Upper lobe of left lung (tissue), 6 donors: ENCODE data around the gene CSTF2T. TPM values are rescaled to one million over a fixed set of nuclear protein-coding genes. Genes with fewer than 3 reads are reported as not detected.
A peak's percentile ranks its signal among the peaks of the same experiment; 100 is the strongest.

Experiments used
- ATAC-seq, 2 donors: fragments of 200-7000 bp; cut with Tn5 transposase; one replicate each; pipeline ENCODE4 v1.9.1; 2022; ENCODE audit warnings: mild to moderate bottlenecking in 2 of 2, moderate library complexity in 2 of 2; ENCODE audit not compliant: low FRiP score in 2 of 2
- DNase-seq, 2 donors: peaks; one replicate each; pipeline ENCODE4 v3.0.0-alpha.2; 2019 to 2020
- H3K27ac ChIP-seq, 4 donors: fragments of 200-600 bp; sonication (generic); one replicate each; pipeline ENCODE4 v1.5.1; 2016 to 2019
- H3K27me3 ChIP-seq, 4 donors: fragments of 200-600 bp; sonication (generic); one replicate each; pipeline ENCODE4 v1.5.1; 2017 to 2019
- H3K36me3 ChIP-seq, 4 donors: fragments of 200-600 bp; sonication (generic); one replicate each; pipeline ENCODE4 v1.5.1; 2016 to 2019
- H3K4me1 ChIP-seq, 4 donors: fragments of 200-600 bp; sonication (generic); one replicate each; pipeline ENCODE4 v1.5.1; 2018 to 2019
- H3K4me3 ChIP-seq, 4 donors: fragments of 200-600 bp; sonication (generic); one replicate each; pipeline ENCODE4 v1.5.1; 2017 to 2019; ENCODE audit warnings: mild to moderate bottlenecking in 2 of 4, moderate library complexity in 1 of 4
- H3K9me3 ChIP-seq, 4 donors: fragments of 200-600 bp; sonication (generic); one replicate each; pipeline ENCODE4 v1.5.1; 2018 to 2019
- EP300 ChIP-seq, 4 donors: sonication (generic); formaldehyde crosslinking; IDR thresholded peaks; one replicate each; pipeline ENCODE4 v1.5.1; 2017; ENCODE audit warnings: antibody characterized with exemption in 4 of 4, control low read depth in 2 of 4
- POLR2A ChIP-seq, 4 donors: fragments of 450-650 bp; IDR thresholded peaks; one replicate each; pipeline ENCODE4 v1.5.1; 2016 to 2017; ENCODE audit warnings: antibody characterized with exemption in 4 of 4, mild to moderate bottlenecking in 2 of 4
- POLR2AphosphoS5 ChIP-seq, 2 donors: sonication (generic); formaldehyde crosslinking; IDR thresholded peaks; one replicate each; pipeline ENCODE4 v1.5.1; 2017; ENCODE audit warnings: antibody characterized with exemption in 2 of 2
- WGBS, 2 donors: methylation state at CpG; one replicate each; pipeline ENCODE4 v1.1.5; 2017 to 2018; 5-methylcytosine and 5-hydroxymethylcytosine counted together
- total RNA-seq, 6 donors: library from RNA; depleted of rRNA in 4 of 6; stranded (reverse); fragments of >200 nt in 4 of 6; gene quantifications; one replicate each; pipeline versions ENCODE4 v1.1.0 to v1.2.1, GENCODE V29; 2016 to 2021
- TF ChIP-seq, protein P1 (sequence below), 6 experiments: fragments of 450-650 bp in 4 of 6; fragments of 200-600 bp in 2 of 6; sonication (generic) in 2 of 6; IDR thresholded peaks; one replicate each; pipeline ENCODE4 v1.5.1; 2016 to 2019; ENCODE audit warnings: antibody characterized with exemption in 6 of 6
- donor health status: DM: no; HTN: no; CAD: no; lungs with moderate emphysema.
- donor health status: DM: no; HTN: yes; CAD: no; lungs with severe emphysema.

Gene CSTF2T
- total RNA-seq, 6 donors from 2014 or later = 9.7 to 19.0 (median 14.7) TPM

DNA sequence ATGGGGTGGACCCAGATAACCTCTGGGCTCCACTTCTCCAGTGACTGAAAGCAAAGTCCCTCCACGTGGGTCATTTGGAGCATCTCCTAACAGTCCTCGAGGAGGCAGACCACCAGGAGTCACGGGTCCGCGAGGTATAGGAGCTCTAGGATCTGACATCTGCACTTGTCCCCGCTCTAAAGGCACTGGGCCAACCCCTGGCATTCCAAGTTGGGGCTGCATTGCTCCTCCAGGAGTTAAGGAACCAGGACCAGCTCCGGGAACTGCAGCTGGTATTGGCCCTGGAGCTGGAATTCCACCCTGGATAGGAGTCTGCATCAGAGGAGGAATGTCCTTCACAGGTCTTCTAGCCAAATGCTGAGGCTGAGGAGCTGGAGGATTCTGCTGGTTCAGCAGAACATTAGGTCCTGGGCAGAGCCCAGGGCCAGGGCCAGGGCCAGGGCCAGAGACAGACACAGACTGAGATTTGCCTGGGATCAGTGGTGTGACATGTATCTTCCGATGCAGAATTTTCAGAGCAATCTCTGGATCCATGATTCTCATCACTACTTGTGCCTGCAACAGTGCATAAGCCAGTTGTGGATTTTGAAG lies 827 bp downstream of the CSTF2T start:
- H3K36me3 ChIP-seq = peaks cover 0 to 9% (median 2%) of the 10 kb centered on the region in 4 donors
- 76 to 93% methylated on average over 4 to 7 of the region's 8 CpGs for WGBS, 2 donors
- H3K27me3 ChIP-seq = no peaks in the 10 kb centered on the region
- H3K4me1 ChIP-seq = peaks cover 17 to 35% (median 30%) of the 10 kb centered on the region in 4 donors
- no peak for DNase-seq
- peak overlapping the region; percentile 93 to 97 (median 93) for H3K27ac ChIP-seq
- TF ChIP-seq, protein P1, sequence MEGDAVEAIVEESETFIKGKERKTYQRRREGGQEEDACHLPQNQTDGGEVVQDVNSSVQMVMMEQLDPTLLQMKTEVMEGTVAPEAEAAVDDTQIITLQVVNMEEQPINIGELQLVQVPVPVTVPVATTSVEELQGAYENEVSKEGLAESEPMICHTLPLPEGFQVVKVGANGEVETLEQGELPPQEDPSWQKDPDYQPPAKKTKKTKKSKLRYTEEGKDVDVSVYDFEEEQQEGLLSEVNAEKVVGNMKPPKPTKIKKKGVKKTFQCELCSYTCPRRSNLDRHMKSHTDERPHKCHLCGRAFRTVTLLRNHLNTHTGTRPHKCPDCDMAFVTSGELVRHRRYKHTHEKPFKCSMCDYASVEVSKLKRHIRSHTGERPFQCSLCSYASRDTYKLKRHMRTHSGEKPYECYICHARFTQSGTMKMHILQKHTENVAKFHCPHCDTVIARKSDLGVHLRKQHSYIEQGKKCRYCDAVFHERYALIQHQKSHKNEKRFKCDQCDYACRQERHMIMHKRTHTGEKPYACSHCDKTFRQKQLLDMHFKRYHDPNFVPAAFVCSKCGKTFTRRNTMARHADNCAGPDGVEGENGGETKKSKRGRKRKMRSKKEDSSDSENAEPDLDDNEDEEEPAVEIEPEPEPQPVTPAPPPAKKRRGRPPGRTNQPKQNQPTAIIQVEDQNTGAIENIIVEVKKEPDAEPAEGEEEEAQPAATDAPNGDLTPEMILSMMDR (IDR thresholded peaks at IDR 0.05) = no peak
- no peak for TF ChIP-seq POLR2A (IDR thresholded peaks at IDR 0.05)
- no peak for TF ChIP-seq POLR2AphosphoS5 (IDR thresholded peaks at IDR 0.05)
- TF ChIP-seq EP300 (IDR thresholded peaks at IDR 0.05) = no peak
- H3K4me3 ChIP-seq = peak overlapping the region; percentile 57 to 89 (median 73)
- ATAC-seq = no peak
- no peaks in the 10 kb centered on the region for H3K9me3 ChIP-seq

DNA sequence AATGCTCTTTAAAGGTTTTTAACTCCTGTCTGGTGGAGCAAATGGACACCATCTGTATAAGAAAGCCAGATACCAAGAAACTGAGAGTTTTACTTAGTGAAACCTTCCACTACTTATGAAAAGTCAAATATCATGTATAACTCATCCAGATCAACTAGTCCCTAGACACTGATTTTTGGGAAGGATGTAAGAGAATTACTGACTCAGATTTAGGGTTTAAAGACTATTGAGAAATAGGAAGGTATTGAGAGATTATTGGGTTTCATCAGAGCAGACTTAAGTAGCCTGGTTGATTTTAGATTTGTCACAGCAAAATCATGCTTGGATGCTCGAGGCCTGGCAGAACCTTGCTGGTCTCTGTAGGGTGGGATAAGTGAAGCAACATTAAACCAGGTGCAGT lies 3.1 kb downstream of the CSTF2T start:
- Histone ChIP-seq H3K36me3 (peaks cover 0 to 9% (median 2%) of the 10 kb centered on the region in 4 donors), H3K27ac (no peak overlapping the region), H3K4me1 (peaks cover 17 to 35% (median 30%) of the 10 kb centered on the region in 4 donors), H3K4me3 (no peak overlapping the region), H3K9me3 (no peaks in the 10 kb centered on the region), H3K27me3 (no peaks in the 10 kb centered on the region)
- WGBS, 2 donors = 55 to 79% methylated on average over 1 of the region's 1 CpG
- no peak for TF ChIP-seq POLR2A (IDR thresholded peaks at IDR 0.05)
- TF ChIP-seq POLR2AphosphoS5 (IDR thresholded peaks at IDR 0.05) = no peak
- no peak for TF ChIP-seq EP300 (IDR thresholded peaks at IDR 0.05)
- TF ChIP-seq, protein P1 (IDR thresholded peaks at IDR 0.05) = no peak
- no peak for DNase-seq
- ATAC-seq = no peak

DNA sequence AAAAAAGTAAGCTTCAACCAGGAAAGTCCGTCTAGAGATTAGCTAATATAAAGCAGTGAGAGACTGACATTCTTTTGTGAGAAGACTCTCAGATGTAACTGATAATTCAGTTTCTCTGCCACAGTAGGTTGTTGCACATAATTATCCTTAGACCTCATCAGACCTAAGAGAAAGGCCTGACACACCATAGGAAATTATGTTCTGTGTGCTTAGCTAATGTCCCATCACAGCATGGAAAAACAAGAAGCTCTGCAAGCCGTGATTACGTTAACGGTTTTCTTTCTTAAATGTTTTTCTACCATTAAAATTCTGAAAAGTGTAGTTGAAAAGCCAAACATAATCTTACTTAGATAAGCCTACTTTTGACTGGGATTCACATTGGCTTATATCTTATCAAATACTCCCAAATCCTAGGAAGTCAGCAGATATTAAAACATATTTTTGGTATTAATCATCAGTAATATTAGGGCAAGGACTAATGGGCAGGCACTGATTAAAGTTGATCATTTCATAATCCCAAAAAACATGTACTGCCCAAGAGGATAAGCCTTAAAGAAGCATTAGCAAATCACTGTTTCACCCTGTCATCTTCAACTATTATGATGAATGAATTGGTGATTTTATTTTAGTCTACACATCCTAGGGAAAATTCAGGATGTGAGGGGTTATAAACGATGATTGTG lies 5.2 kb downstream of the CSTF2T start:
- no peak overlapping the region for H3K27ac ChIP-seq
- H3K4me3 ChIP-seq = no peak overlapping the region
- WGBS, 2 donors = 74% methylated on average over 5 of the region's 5 CpGs

DNA sequence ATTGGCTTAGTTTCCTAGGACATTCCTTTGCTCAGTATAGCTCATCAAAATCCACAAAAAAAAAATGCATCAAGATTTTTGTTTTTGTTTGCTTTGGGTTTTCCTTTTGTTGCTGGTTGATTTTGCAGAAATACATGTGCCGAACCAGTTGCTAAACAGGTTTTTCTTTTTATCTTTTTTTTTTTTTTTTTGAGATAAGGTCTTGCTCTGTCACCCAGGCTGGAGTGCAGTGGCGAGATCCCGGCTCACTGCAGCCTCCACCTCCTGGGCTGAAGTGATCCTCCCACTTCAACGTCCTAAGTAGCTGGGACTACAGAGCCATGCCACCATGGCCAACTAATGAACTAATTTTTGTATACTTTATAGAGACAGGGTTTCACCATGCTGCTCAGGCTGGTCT lies 8.3 kb downstream of the CSTF2T start:
- peaks cover 0 to 6% (median 2%) of the 10 kb centered on the region in 4 donors for H3K4me1 ChIP-seq
- no peak for TF ChIP-seq EP300 (IDR thresholded peaks at IDR 0.05)
- TF ChIP-seq, protein P1 (IDR thresholded peaks at IDR 0.05) = no peak
- no peak for TF ChIP-seq POLR2A (IDR thresholded peaks at IDR 0.05)
- no peak overlapping the region for H3K4me3 ChIP-seq
- H3K9me3 ChIP-seq = no peaks in the 10 kb centered on the region
- 38 to 64% methylated on average over 4 of the region's 4 CpGs for WGBS, 2 donors
- H3K27ac ChIP-seq = no peak overlapping the region
- DNase-seq (no peak), ATAC-seq (no peak)
- no peaks in the 10 kb centered on the region for H3K27me3 ChIP-seq
- H3K36me3 ChIP-seq = peaks cover 0 to 4% (median 0%) of the 10 kb centered on the region in 4 donors

More for the DNA sequence above, 5.2 kb downstream of the CSTF2T start:
- DNase-seq (no peak), ATAC-seq (no peak)
- H3K9me3 ChIP-seq = no peaks in the 10 kb centered on the region
- peaks cover 0 to 9% (median 2%) of the 10 kb centered on the region in 4 donors for H3K36me3 ChIP-seq
- TF ChIP-seq, protein P1 (IDR thresholded peaks at IDR 0.05) = no peak
- TF ChIP-seq POLR2A (IDR thresholded peaks at IDR 0.05) = no peak
- peaks cover 17 to 30% (median 28%) of the 10 kb centered on the region in 4 donors for H3K4me1 ChIP-seq
- no peaks in the 10 kb centered on the region for H3K27me3 ChIP-seq
